Neural crest cell (in vitro differentiated cells): ENCODE results near the gene PPP2R3B. TPM values are rescaled to one million over a fixed set of nuclear protein-coding genes. Genes with fewer than 3 reads are reported as not detected.
"Not testable (repeated sequence)": the region's sequence is repeated elsewhere in the genome, so short reads cannot be mapped to it uniquely, and the experiment has no call there.

Experiments used
- DNase-seq: peaks from one replicate; pipeline ENCODE4 v3.0.0; 2021; ENCODE audit warnings: low read depth, mixed read lengths, low spot score
- H3K27ac Mint-ChIP-seq: one replicate; pipeline ENCODE4 v1.8.0; 2021; ENCODE audit warnings: mild to moderate bottlenecking, mixed read lengths; ENCODE audit not compliant: unreplicated experiment
- H3K27me3 Mint-ChIP-seq: 2 replicates; pipeline ENCODE4 v1.8.0; 2021; ENCODE audit warnings: low read depth, mild to moderate bottlenecking, mixed read lengths
- H3K36me3 Mint-ChIP-seq: 2 replicates; pipeline ENCODE4 v1.8.0; 2021; ENCODE audit warnings: low read depth, mild to moderate bottlenecking, mixed read lengths
- H3K4me1 Mint-ChIP-seq: 2 replicates; pipeline ENCODE4 v1.8.0; 2021; ENCODE audit warnings: mixed read lengths
- H3K4me3 Mint-ChIP-seq: one replicate; pipeline ENCODE4 v1.8.0; 2021; ENCODE audit warnings: mild to moderate bottlenecking, mixed read lengths
- H3K9me3 Mint-ChIP-seq: 2 replicates; pipeline ENCODE4 v1.8.0; 2021; ENCODE audit warnings: mixed read lengths
- CTCF ChIP-seq: fragments of 200-600 bp; sonication (generic); conservative IDR thresholded peaks from 2 replicates; pipeline ENCODE4 v1.5.0; 2021; ENCODE audit warnings: antibody characterized with exemption, mild to moderate bottlenecking
- total RNA-seq: library from RNA; stranded (reverse); gene quantifications from 2 replicates; pipeline ENCODE4 v1.2.1, GENCODE V29; 2021

Gene PPP2R3B
- total RNA-seq, 1 donor from 2014 or later, result 96.5 TPM

GRCh38 chrX:331825-332495 is 54.7 kb downstream of the PPP2R3B start:
- peaks cover 10% of the 10 kb centered on the region for H3K36me3 Mint-ChIP-seq
- H3K27me3 Mint-ChIP-seq, result peaks cover 4% of the 10 kb centered on the region
- no peaks in the 10 kb centered on the region for H3K4me1 Mint-ChIP-seq
- peak overlapping the region; percentile 56 for H3K4me3 Mint-ChIP-seq
- no peak overlapping the region for H3K27ac Mint-ChIP-seq
- H3K9me3 Mint-ChIP-seq, result no peaks in the 10 kb centered on the region
- no peak for TF ChIP-seq CTCF
- no peak for DNase-seq

GRCh38 chrX:331151-331824 is 55.4 kb downstream of the PPP2R3B start:
- DNase-seq, result no peak
- H3K27me3 Mint-ChIP-seq, result peaks cover 7% of the 10 kb centered on the region
- H3K27ac Mint-ChIP-seq, result peak overlapping the region; percentile 43
- peaks cover 5% of the 10 kb centered on the region for H3K36me3 Mint-ChIP-seq
- TF ChIP-seq CTCF, result no peak
- H3K4me1 Mint-ChIP-seq, result no peaks in the 10 kb centered on the region
- no peaks in the 10 kb centered on the region for H3K9me3 Mint-ChIP-seq
- peak overlapping the region; percentile 56 for H3K4me3 Mint-ChIP-seq

- no peak overlapping the region for H3K27ac Mint-ChIP-seq
- DNase-seq, result no peak
Measured at GRCh38 chrX:330726-331150, 56.0 kb downstream of the PPP2R3B start.

DNA sequence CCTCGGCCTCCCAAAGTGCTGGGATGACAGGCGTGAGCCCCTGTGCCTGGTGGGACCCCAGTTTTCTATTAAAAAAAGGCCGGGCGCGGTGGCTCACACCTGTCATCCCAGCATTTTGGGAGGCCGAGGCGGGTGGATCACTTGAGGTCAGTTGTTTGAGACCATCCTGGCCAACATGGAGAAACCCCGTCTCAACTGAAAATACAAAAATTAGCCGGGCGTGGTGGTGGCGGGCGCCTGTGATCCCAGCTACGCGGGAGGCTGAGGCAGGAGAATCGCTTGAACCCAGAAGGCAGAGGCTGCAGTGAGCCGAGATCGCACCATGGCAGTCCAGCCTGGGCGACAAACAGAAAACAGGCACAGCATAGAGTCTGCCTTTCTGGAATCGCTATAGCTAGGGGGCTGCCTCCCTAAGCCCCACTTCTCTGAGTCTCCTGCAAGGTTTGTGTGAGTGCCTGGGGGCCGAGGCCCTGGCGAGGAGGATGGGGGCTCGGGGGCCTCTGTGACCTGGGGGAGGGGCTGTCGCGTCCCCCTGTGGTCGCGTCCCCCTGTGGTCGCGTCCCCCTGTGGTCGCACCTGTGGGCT is 56.5 kb downstream of the PPP2R3B start:
- not testable (repeated sequence) for H3K27me3 Mint-ChIP-seq, H3K27ac Mint-ChIP-seq, H3K4me3 Mint-ChIP-seq, DNase-seq, H3K4me1 Mint-ChIP-seq, H3K9me3 Mint-ChIP-seq, H3K36me3 Mint-ChIP-seq

More at GRCh38 chrX:330726-331150, 56.0 kb downstream of the PPP2R3B start:
- Mint-ChIP-seq H3K36me3 (peaks cover 2% of the 10 kb centered on the region), H3K4me1 (no peaks in the 10 kb centered on the region), H3K27me3 (peaks cover 7% of the 10 kb centered on the region), H3K4me3 (no peak overlapping the region), H3K9me3 (no peaks in the 10 kb centered on the region)
- no peak for TF ChIP-seq CTCF

DNA sequence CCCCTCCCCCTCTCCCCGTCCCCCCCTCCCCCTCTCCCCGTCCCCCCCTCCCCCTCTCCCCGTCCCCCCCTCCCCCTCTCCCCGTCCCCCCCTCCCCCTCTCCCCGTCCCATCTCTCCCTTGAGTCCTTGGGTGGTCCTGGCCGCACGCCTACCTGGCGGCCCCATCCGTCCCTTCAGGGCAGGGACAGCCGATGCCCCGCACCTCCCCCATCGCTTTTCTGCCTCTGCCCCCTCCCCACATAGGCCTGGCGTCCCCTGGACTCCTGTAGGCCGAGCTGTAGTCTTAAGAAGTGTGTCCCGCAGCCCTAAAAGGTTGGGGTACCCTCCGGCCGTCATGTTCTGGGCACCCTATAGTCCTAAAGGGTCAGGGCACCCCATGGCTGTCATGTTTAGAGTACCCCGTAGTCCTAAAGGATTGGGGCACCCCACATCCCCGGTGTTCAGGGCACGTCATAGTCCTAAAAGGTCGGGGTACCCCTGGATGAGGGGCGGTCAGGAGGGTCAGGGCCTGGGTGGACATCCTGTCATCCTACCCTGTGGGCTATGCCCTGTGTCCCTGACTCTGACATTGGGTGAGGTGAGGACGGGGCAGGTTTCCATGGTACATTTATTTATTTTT is 57.3 kb downstream of the PPP2R3B start:
- no peak for DNase-seq
- TF ChIP-seq CTCF, result no peak

More for the DNA sequence above, 57.3 kb downstream of the PPP2R3B start:
- H3K27ac Mint-ChIP-seq, result no peak overlapping the region
- no peaks in the 10 kb centered on the region for H3K9me3 Mint-ChIP-seq
- H3K27me3 Mint-ChIP-seq, result peaks cover 11% of the 10 kb centered on the region
- peaks cover 4% of the 10 kb centered on the region for H3K4me1 Mint-ChIP-seq
- no peaks in the 10 kb centered on the region for H3K36me3 Mint-ChIP-seq
- peak overlapping the region; percentile 31 for H3K4me3 Mint-ChIP-seq
